Hepatic stellate cell (primary cell): Measurements from ENCODE around the gene TRPC3.

Experiments used
- DNase-seq: peaks from one replicate; pipeline ENCODE4 v3.0.0; 2011; ENCODE audit warnings: low spot score

Gene TRPC3

DNA sequence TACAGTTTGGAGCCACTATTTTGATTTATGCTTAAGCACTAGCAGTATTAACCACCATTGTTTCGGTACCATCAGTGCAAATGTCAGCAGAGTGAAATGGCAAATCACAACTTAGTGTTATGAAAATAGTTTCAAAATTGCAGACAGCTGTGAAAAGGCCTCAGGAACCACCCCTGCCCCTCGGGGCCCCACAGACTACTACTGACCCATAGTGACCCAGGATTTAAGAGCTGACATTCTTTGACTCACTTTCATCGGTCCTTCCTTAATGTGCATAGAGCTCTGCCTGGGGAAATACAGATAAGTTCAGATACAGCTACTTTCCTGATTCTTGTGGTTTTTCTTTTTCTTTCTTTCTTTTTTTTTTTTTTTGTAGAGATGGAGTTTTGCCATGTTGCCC is 78.3 kb downstream of the TRPC3 start:
- no peak for DNase-seq

DNA sequence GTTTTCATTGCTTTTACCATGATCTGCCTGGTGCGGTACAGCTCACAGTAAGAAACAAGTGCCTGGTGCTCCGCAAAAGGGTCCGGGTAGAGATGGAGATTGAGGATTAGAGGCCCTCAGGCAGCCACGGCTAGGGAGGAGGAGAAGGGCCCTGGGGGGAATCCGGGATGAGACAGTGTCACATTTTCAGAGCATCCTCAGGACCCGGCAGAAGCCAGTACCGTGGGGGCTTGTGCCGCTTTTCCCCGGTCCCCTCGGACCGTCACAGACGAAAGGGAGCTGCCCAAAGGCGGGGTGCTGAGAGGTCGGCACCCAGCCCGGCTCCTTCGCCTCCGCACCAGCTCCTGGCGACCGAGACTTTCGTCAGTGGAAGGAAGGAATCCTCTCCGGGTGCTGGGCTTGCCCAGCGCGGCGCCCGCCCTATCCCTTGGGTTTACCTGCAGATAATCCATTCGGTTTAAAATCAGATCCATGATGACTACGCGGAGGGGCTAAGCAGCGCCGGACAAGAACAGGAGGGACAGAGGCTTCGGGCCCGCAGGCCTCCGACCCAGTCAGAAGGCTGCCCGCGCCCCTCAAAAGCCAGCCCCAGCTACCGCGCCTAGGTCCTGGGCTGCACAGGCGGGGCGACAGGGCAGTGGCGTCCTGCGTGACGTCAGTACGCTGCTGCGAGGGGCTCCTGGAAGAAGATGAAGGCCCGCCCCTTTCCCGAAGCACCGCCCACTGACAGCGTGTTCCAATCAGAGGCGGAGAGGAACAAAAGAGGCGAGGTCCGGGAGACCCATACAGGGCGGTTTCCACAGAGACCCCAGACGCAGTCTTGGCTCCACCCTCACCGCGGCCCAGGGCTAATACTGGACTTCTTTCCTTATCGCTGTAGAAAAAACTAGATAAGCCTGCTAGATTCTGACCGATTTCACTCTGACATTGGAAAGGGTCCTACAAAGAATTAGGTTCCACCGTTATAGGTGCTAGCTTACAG is 81.7 kb downstream of the TRPC3 start, which contains the start of gene BBS7:
Gene BBS7 (minus strand): TSS at position 634 of the 982 bp plus-strand sequence. CDS start 161 bp downstream, at position 473.
- peak; percentile 82 for DNase-seq

DNA sequence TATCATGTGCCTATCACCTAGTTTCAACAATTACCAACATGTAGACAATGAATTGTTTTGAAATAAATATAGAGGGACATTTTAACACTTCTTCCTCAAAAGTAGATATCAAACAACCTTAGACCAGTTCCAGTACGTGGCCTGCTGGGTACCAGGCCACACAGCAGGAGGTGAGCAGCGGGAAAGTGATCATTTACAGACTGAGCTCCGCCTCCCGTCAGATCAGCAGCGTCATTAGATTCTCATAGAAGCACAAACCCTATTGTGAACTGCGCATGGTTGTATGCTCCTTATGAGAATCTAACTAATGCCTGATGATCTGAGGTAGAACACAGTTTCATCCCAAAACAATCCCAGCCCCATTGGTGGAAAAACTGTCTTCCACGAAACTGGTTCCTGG is 88.1 kb downstream of the TRPC3 start:
- DNase-seq = no peak

DNA sequence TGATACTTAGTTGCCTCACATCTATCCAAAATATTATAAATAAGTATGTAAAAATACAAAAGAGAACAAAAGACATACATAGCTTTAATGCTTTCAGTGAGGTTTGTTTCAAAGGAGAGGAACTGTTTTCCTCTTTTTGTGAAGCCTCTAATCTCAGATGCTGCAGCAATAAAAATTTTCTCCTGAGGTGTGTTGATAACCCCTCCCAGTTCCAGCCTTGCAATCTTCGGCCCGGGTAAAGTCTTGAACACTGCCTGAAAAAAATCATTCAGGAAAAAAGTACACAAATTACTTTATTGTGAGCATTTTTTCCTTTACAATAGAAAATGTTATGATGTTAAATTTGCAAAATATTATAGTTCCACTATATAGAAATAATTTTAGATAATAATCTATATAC is 90.4 kb downstream of the TRPC3 start:
- DNase-seq = no peak

DNA sequence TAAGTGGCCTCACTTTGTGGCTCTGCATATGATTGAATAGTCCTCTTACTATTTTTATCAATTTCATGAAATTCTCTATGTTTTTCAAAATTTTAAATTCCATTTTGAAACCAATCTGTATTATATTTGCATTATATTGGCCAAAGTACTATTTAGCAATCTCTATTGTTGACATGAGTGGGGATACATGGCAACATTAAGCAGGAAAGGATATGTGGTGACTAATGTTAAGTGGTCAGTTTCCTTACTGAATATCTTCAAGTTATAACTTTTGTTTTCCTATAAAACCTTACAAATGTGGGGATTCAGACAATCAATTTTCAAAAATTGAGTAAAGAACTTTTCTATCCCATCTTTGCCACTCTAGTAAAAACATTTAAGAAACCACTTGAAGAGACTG is 91.7 kb downstream of the TRPC3 start:
- DNase-seq = no peak

DNA sequence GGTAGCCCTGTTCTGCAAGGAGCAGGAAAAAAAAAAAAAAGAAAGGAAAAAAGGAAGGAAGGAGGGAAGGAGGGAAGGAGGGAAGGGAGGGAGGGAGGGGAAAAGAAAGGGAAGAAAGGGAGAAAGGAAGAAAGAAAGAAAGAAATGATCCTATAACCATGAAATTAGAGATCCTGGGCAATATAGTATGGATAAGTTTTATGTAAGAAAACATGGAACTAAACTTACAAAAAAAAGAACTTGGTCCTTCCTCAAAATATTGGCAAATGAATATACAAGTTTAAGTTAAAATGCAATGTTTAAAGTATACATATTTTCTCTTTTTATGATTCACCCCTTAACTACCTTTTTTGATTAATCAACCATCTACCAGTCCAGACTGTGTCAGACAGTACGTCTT is 100.5 kb downstream of the TRPC3 start:
- no peak for DNase-seq

DNA sequence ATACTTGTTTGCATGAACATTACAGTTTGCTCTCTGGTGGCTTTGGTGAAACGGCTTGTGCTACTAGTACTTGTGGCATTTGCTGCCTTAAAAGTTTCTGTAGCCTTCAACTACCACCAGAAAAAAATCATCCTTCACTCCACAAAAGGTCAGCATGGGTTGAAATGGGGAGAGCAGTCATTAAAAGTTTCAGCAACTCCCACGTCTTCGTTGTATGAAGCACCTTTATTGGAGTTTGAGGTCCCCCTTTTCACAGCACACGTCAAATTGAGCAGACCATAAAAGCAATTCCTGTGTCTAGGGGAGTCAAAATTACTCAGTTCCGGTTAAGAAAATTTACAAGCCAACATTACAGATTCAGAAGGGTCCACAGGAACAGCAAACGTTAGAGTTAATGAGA is 105.2 kb downstream of the TRPC3 start:
- DNase-seq = no peak

DNA sequence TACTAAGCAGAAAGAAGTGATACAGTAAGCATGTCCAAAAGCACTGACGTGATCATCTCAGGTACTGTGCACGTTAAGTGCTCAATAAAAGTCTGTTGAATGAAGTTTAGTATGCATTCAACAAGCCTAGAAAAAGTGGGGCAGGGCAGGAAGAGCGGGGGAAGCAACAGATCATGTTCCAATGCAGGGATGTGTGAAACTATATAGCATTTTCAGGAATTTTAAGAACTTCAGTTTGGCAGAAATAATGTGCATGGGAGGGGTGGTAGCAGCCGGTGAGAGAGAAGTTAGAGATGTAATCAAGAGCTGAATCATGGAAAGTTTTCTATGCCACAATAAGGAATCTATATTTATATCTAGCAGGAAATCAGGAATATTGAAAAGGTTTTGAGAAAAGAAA is 109.0 kb downstream of the TRPC3 start:
- DNase-seq = no peak

DNA sequence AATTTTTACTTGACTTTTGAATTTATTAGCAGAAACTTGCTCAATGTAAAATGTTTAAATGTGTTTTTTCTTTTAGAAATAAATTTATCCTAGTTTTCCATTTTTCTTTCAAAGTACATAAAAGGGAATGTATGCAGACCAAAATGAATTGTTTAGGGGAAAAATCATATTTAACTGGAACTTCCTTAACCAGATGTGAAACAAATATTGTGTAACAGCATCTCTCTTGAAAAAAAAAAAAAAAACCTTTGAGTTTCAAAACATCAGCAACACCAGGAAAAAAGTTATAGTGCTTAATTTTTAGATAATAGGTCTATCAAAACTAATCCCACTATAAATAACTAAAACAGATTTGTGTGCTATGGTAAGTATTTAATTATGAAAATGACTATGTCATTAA is 113.7 kb downstream of the TRPC3 start:
- no peak for DNase-seq

DNA sequence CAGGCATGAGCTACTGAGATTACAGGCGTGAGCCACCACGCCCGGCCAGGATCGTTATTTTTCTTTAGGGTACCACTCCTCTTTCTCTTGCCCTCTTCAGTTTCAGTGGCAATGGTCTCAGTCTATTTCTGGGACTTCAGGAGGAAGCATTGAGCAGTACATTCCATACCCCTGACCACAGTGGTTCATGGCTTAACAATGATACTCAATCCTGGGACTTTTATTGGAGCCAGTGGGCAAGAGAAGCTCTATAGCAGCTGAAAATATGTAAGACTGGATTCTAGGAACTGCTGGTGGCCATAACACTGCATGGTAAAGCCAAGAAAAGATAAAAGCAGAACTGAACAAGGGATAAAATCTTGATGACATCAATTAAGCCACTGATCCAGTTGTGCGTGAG is 122.3 kb downstream of the TRPC3 start:
- DNase-seq = no peak
